ENCODE results near the gene TRPC1.
A peak's percentile ranks its signal among the peaks of the same experiment; 100 is the strongest.

Gene TRPC1

DNA sequence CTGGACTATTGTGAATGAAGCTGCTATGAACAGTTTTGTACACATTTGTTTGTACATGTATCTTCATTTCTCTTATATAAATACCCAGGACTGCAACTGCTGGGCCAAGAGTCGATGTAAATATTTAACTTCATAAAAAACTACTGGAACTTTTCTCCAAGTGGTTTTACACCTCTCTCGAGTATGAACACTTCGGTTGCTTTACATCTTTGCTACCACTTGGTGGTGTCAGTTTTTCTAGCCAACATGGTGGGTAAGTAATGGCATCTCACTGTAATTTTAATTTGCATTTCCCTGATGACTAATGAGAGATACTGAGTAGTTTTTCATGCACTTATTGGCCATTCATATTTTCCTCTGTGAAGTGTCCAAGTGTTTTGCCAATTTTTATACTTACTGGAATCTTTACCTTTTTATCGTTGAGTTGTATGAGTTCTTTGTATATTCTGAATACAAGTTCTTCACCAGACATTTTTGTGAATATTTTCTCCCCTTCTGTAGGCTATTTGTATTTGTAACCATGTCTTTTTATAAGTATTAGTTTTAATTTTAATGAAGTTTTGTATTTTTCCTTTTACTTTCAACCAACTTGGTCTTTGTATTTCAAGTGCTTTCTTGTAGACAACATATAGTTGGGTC is 120.6 kb downstream of the TRPC1 start:
- no peak for FAIRE-seq

DNA sequence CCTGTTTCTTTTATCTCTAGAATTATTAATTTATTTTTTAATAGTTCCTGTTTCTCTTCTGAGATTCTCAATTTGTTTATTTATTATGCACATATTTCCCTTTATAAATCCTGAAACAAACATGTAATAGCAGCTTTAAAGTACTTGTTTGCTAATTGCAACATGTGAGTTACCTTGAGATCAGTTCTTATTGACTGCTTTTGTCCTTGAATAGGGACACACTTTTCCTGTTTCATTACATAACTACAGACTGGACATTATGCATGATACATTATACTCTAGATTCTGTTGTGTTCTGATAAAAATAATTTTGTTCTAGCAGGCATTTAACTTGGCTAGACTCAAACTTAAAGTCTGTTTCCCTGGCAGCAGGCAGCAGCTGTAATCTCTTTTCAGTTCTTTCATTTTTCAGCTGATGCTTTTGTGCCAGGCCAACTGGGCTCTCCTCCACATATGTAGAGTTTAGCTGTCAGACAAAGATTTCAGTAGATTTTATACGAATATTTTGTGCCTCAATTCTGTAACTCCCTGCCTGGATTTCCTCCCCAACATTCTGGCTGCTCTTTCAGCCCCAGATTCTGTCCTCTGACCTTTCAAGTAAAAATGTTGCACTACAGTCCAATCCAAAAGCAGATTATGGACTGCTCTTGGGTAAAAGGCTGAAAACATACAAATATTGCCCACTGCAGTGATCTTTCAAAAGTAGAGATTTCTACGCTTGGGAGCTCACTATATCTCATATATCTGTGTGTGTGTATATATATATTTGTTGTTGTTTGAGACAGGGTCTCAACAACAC is 123.1 kb downstream of the TRPC1 start:
- FAIRE-seq, result no peak

DNA sequence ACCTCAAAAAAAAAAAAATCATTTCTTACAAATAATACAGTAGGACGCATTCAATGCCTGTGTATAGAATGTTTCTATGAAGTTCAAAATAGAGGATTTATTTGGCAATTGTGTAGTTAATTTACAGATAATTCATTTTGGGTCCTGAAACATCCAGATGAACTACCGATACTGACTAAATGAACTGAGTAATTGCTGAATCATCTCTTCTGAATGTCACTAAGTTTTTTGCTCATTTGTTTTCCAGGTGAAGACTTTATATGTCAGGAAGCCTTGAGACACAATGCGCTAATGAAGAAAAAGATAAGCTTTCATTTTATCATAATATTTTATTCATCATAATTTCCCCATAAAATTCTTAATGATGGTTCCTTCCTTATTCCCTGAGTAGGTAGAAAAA is 125.3 kb downstream of the TRPC1 start:
- no peak for FAIRE-seq

- FAIRE-seq, result no peak
Observed at GRCh38 chr3:142850395-142851023, 126.7 kb downstream of the TRPC1 start.

GRCh38 chr3:142852009-142852408 is 128.2 kb downstream of the TRPC1 start:
- FAIRE-seq, result no peak

GRCh38 chr3:142853270-142854168 is 129.7 kb downstream of the TRPC1 start:
- FAIRE-seq, result no peak

DNA sequence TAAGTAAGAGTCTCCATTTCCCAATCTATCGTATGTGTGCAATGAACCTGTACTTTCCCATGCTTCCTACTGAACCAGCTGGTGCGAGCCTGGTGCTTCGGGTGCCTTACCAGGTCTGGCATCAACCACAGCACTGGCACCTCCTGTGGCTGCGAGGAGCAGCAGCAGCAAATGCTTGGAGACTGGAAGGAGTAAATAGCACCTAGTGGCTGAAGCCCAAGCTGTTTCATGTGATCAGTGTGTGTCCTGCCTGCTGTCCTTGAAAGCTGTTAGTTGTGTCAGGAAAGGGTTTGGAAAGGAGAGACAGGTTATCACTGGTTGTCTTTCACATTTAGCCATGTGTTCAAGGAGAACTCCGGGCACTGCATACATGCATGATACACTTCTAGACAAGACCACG is 133.2 kb downstream of the TRPC1 start:
- peak; percentile 95 for FAIRE-seq
